Chondrocyte (in vitro differentiated cells): ENCODE data around the gene PLPP4. TPM values are rescaled to one million over a fixed set of nuclear protein-coding genes. Genes with fewer than 3 reads are reported as not detected.
A peak's percentile ranks its signal among the peaks of the same experiment; 100 is the strongest.

ENCODE experiments used
- DNase-seq: peaks from one replicate; pipeline ENCODE4 v3.0.0; 2021; ENCODE audit warnings: mixed read lengths, low spot score
- H3K27ac Mint-ChIP-seq: one replicate; pipeline ENCODE4 v1.8.0; 2021; ENCODE audit warnings: mild to moderate bottlenecking, moderate library complexity, mixed read lengths; ENCODE audit not compliant: unreplicated experiment
- H3K27me3 Mint-ChIP-seq: 2 replicates; pipeline ENCODE4 v1.8.0; 2021; ENCODE audit warnings: low read depth, mixed read lengths
- H3K36me3 Mint-ChIP-seq: 2 replicates; pipeline ENCODE4 v1.8.0; 2021; ENCODE audit warnings: low read depth, mixed read lengths
- H3K4me1 Mint-ChIP-seq: 2 replicates; pipeline ENCODE4 v1.8.0; 2021; ENCODE audit warnings: low read depth, mild to moderate bottlenecking, mixed read lengths
- H3K4me3 Mint-ChIP-seq: one replicate; pipeline ENCODE4 v1.8.0; 2021; ENCODE audit warnings: mild to moderate bottlenecking, moderate library complexity, mixed read lengths; ENCODE audit not compliant: unreplicated experiment
- H3K9me3 Mint-ChIP-seq: 2 replicates; pipeline ENCODE4 v1.8.0; 2021; ENCODE audit warnings: low read depth, mixed read lengths
- total RNA-seq: library from RNA; stranded (reverse); gene quantifications from 3 replicates; pipeline ENCODE4 v1.2.1, GENCODE V29; 2021
- TF ChIP-seq, protein P1 (sequence below): fragments of 200-600 bp; sonication (generic); IDR thresholded peaks from 2 replicates; pipeline ENCODE4 v1.5.0; 2021; ENCODE audit warnings: antibody characterized with exemption, mild to moderate bottlenecking, moderate library complexity

Gene PLPP4
- total RNA-seq, 1 donor from 2014 or later: 3.0 TPM

DNA sequence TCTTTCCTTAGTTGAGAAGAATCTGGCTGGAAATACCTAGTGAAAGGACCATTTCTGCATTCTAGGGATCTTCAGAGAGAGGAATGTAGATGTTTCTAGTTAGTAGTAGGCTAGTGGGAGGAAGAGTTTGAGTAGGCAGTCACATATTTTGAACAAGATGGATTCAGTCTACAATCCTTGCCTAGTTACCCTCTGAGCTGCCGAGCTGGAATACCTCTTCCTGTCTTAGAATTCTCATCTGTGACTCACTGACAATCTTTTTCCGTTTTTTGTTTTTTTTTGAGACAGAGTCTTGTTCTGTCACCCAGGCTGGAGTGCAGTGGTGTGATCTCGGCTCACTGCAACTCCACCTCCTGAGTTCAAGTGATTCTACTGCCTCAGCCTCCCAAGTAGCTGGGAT is 30.7 kb upstream of the PLPP4 start:
- Mint-ChIP-seq H3K4me1 (peaks cover 39% of the 10 kb centered on the region), H3K27me3 (peaks cover under 1% of the 10 kb centered on the region), H3K36me3 (no peaks in the 10 kb centered on the region), H3K9me3 (no peaks in the 10 kb centered on the region), H3K4me3 (no peak overlapping the region), H3K27ac (no peak overlapping the region)
- TF ChIP-seq, protein P1, sequence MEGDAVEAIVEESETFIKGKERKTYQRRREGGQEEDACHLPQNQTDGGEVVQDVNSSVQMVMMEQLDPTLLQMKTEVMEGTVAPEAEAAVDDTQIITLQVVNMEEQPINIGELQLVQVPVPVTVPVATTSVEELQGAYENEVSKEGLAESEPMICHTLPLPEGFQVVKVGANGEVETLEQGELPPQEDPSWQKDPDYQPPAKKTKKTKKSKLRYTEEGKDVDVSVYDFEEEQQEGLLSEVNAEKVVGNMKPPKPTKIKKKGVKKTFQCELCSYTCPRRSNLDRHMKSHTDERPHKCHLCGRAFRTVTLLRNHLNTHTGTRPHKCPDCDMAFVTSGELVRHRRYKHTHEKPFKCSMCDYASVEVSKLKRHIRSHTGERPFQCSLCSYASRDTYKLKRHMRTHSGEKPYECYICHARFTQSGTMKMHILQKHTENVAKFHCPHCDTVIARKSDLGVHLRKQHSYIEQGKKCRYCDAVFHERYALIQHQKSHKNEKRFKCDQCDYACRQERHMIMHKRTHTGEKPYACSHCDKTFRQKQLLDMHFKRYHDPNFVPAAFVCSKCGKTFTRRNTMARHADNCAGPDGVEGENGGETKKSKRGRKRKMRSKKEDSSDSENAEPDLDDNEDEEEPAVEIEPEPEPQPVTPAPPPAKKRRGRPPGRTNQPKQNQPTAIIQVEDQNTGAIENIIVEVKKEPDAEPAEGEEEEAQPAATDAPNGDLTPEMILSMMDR: no peak
- DNase-seq: no peak

DNA sequence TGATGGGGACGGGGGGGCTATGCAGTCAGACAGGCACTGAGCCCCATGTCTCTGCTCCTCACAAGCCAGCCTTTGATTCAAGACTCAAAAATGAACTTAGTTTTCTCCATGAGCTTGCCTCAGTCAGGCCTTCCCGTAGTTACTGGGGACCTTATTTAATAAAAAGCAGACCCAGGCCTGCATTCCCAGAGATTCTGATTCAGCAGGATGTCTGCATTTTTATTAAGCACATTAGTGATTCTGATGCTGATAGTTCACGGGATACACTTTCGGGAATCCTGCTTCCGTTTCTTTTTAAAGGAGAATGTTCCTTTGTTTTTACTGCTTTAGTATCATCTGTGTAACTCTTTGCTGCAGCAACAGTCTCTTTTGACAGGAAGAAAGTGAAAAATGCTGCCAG is 28.3 kb upstream of the PLPP4 start:
- H3K4me3 Mint-ChIP-seq: no peak overlapping the region
- no peaks in the 10 kb centered on the region for H3K36me3 Mint-ChIP-seq
- DNase-seq: no peak
- peak overlapping the region; percentile 18 for H3K27ac Mint-ChIP-seq
- peaks cover 20% of the 10 kb centered on the region for H3K4me1 Mint-ChIP-seq
- H3K9me3 Mint-ChIP-seq: no peaks in the 10 kb centered on the region
- TF ChIP-seq, protein P1: no peak
- peaks cover 5% of the 10 kb centered on the region for H3K27me3 Mint-ChIP-seq

DNA sequence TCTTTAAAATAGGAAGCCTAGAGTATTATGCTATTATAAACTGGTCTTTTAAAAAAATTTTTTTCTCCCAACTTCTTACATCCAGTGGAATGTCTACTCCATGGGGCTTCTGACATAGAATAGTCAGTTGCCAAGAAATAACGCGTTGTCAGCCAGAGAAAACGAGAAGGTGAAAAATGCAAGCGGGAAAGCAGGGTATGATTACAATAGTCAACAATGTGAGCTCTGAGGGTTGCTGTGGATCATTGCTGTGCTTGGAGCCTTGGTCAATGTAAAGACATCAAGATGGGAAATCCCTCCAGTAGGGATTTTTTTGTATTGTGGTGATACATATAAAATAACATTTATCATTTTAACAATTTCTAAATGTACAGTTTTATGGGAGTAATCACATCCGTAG is 27.6 kb upstream of the PLPP4 start:
- no peaks in the 10 kb centered on the region for H3K9me3 Mint-ChIP-seq
- peaks cover 5% of the 10 kb centered on the region for H3K27me3 Mint-ChIP-seq
- no peak overlapping the region for H3K27ac Mint-ChIP-seq
- no peaks in the 10 kb centered on the region for H3K36me3 Mint-ChIP-seq
- H3K4me3 Mint-ChIP-seq: no peak overlapping the region
- DNase-seq: no peak
- H3K4me1 Mint-ChIP-seq: peaks cover 14% of the 10 kb centered on the region
- TF ChIP-seq, protein P1: no peak

DNA sequence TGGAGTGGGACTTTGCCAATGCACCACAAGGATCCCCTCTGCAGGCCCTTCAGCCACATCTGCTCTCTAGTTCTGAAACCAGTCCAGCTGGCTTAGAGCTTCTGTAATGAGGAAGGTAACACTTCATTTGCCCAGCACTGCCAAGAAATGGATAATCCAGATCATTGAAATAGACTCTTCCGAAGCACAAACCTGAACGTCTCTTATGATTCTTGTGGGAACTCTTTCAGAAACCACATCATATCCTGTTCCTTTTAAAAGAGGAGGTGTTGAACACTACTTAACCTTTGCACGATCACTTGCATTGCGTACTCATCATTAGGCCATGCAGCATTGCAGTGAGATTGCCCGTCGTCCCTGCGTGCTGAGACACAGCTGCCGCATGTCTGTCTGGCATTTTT is 25.8 kb upstream of the PLPP4 start:
- Mint-ChIP-seq H3K9me3 (no peaks in the 10 kb centered on the region), H3K4me1 (peaks cover 12% of the 10 kb centered on the region), H3K27ac (no peak overlapping the region), H3K36me3 (no peaks in the 10 kb centered on the region), H3K4me3 (no peak overlapping the region), H3K27me3 (peaks cover 5% of the 10 kb centered on the region)
- DNase-seq: no peak
- TF ChIP-seq, protein P1: no peak

DNA sequence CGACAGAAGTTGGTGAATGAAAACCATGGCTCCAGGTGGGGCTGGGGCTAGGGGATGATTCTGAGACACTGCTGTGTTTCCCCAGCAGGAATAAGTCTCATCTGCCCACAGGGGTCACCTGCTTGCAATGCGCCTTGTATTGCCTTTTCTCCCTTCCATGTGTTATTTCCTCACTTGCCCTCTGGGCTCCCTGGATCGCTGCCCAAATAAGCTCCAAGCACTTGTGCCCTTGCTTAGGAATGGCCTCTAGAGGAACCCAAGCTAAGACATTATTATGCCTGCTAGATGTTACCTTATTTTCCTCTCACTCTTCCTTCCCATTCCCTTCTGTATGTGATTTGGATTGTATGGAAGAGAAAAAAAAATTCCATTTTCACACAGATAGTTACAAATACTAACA is 24.8 kb upstream of the PLPP4 start:
- no peak overlapping the region for H3K4me3 Mint-ChIP-seq
- DNase-seq: no peak
- TF ChIP-seq, protein P1: no peak

More for the DNA sequence above, 24.8 kb upstream of the PLPP4 start:
- Mint-ChIP-seq H3K27ac (no peak overlapping the region), H3K27me3 (peaks cover 5% of the 10 kb centered on the region), H3K36me3 (no peaks in the 10 kb centered on the region), H3K9me3 (no peaks in the 10 kb centered on the region), H3K4me1 (peaks cover 9% of the 10 kb centered on the region)
